ENCODE measurements around the gene UNC93B1.

DNA sequence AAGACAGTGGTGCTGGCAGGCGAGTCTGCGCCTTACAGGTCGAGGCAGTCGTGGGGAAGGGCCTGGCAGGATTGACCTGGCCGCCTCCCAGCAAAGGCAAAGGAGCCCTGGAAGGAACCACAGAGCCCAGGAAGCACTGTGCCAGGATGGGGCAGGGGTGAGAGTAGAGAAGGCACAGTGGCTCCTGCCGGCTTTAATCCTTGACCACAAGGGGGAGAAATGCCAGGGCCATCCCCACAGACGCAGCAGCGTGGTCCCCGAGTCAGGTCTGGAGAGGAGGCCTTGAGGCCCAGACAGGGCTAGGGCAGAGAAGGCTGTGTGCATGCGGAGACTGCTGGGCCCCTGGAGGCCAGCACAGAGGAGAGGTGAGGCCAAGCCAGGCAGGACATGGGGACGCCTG lies 16.7 kb upstream of the UNC93B1 start:
- TF ChIP-seq, protein P1, sequence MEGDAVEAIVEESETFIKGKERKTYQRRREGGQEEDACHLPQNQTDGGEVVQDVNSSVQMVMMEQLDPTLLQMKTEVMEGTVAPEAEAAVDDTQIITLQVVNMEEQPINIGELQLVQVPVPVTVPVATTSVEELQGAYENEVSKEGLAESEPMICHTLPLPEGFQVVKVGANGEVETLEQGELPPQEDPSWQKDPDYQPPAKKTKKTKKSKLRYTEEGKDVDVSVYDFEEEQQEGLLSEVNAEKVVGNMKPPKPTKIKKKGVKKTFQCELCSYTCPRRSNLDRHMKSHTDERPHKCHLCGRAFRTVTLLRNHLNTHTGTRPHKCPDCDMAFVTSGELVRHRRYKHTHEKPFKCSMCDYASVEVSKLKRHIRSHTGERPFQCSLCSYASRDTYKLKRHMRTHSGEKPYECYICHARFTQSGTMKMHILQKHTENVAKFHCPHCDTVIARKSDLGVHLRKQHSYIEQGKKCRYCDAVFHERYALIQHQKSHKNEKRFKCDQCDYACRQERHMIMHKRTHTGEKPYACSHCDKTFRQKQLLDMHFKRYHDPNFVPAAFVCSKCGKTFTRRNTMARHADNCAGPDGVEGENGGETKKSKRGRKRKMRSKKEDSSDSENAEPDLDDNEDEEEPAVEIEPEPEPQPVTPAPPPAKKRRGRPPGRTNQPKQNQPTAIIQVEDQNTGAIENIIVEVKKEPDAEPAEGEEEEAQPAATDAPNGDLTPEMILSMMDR (conservative IDR thresholded peaks at IDR 0.05; ENCODE audit: low read length): no peak
- no peak for TF ChIP-seq EZH2phosphoT487 (IDR thresholded peaks at IDR 0.05; ENCODE audit: borderline replicate concordance)

Data from Loucy (cell line).